Activated CD8-positive, alpha-beta memory T cell treated with anti-CD3 and anti-CD28 coated beads, Interleukin-2, amount 50 U/mL, for 24 hours (primary cell): ENCODE measurements around the gene FLNB.

Experiments used
- DNase-seq: peaks from one replicate; pipeline ENCODE4 v3.0.0-alpha.2; 2020; ENCODE audit errors: extremely low read depth

FLNB gene

DNA sequence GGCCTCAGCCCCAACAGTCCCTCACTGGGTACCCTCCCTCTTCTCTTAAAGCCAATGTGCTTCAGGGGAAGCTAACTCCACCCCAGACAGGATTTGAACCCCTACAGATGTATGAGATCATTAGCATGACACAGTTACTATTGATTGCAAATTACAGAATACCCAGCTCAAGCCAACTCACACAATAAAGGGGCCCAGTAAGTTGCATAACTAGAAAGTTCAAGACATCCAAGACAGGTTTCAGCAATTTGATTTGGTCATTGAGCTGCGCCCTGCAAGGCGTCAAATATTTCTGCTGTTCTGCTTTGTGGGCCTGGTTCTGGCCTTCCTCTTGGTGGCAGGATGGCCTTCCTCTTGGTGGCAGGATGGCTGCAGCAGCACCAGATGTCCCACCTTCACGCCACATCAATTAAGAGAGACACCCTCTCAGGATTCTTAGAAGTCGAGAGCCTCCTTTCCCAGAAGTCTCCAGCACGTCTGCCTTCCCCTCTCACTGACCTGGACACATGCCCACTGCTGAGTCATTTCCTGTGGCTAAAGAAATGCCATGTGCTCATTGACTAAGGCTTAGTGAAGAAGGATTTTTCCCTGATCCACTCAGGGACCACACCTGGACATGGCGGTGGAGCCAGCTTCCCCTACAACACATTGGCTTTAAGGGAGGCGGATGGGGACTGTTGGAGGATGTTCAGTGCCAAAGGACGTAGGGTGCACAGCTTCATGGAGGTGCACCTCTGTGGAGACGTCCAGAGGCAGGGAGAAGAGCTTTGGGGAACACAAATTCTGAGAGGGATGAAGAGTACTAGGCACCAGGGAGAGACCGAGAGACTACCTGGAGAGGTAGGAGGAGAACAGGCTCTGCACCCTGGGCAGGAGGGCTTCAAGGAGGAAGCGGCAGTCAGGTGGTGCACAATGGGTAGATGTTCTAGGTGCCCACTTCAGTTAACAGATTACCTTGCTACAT, 153.5 kb downstream of the FLNB start:
- no peak for DNase-seq

DNA sequence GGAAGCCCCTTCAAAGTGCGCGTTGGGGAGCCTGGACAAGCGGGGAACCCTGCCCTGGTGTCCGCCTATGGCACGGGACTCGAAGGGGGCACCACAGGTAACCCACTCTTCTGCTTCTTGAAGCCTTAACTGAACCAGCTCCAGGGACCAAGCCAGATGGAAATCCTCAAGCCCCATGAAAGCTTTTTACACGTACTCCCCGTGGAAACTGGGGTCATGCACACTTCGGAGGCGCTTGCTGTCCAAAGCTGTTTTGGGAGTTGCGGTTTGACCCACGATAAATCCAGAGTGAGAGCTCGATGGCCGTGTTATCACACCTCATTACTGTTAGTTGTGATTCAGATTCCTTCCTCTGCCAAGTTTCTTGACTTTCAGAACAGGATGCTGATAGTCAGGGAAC, 155.0 kb downstream of the FLNB start:
- DNase-seq, result no peak

- DNase-seq, result no peak
These were observed 156.1 kb downstream of the FLNB start for GRCh38 chr3:58164199-58164879.

- no peak for DNase-seq
These were observed 156.9 kb downstream of the FLNB start for GRCh38 chr3:58164906-58165821.

DNA sequence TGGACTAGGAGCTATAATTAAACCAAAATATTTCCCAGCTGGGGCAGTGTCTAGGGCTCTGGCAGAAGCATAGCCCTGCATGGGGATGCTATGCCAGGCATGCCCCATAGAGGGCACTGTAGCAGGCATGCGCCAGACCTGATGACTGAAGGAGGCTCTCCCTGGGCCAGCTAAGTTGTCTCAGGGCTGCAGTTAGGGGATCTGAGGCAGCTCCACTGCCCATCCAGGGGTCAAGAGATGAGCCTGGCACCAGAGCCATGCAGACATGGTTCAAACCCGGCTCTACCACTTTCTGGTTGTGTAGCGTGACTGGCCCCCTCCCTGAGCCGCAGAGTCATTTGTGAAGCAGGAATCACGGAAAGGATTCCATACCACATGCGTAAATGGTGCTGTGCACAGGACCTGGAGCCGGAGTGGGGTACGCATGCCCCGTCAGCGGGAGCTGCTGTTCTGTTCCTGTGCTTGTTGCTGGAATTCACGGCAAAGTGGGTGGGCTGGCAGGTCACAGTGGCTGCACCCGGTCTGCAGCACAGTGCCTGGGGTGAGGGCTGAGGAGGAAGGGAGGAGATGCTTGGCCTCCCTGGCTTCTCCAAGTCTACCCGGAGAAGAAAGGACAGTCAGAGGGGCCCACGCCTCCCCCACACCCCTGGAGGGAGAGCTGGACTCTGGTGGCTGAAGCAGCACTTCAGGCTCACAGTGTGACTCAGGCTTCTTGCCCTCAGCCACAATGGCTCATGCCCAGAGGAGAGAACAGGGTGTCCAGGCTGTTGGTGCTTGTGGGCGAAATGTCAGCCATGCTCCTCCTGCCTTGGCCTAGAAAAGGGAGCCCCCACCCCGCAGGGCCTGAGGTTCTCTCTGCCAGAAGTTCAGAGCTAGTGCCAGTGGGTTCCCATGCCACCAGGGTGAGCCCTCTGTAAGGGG, 159.5 kb downstream of the FLNB start:
- no peak for DNase-seq

DNA sequence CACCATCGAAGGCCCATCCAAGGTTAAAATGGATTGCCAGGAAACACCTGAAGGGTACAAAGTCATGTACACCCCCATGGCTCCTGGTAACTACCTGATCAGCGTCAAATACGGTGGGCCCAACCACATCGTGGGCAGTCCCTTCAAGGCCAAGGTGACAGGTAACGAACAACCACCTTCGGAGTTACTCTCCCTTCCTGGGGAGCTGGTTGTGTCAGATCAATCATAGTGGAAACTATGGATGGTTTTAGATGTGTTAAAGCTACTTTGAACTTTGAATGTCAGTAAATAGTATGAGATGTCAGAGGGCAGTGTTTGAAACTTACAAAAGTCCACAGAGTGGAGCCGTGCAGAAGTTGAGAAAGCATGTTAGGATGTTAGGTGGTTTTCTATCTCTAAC, 160.3 kb downstream of the FLNB start:
- DNase-seq, result no peak

GRCh38 chr3:58169371-58169770, 161.1 kb downstream of the FLNB start:
- no peak for DNase-seq

GRCh38 chr3:58170376-58170775, 162.2 kb downstream of the FLNB start:
- DNase-seq, result no peak

DNA sequence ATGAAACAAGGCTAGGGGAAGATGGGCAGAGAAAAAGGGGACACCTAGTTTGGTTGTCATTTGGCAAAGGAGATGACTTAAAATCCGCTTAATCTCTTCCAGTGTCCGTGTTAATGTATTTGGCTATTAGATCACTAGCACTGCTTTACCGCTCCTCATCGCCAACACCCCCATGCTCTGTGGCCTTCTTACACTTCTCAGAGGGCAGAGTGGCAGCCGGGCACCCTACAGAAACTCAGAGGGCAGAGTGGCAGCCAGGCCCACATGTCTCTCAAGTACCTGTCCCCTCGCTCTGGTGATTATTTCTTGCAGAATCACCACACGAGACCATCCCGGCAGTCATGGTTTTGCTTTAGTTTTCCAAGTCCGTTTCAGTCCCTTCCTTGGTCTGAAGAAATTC, 162.9 kb downstream of the FLNB start:
- no peak for DNase-seq

GRCh38 chr3:58173029-58173668, 164.9 kb downstream of the FLNB start:
- no peak for DNase-seq

DNA sequence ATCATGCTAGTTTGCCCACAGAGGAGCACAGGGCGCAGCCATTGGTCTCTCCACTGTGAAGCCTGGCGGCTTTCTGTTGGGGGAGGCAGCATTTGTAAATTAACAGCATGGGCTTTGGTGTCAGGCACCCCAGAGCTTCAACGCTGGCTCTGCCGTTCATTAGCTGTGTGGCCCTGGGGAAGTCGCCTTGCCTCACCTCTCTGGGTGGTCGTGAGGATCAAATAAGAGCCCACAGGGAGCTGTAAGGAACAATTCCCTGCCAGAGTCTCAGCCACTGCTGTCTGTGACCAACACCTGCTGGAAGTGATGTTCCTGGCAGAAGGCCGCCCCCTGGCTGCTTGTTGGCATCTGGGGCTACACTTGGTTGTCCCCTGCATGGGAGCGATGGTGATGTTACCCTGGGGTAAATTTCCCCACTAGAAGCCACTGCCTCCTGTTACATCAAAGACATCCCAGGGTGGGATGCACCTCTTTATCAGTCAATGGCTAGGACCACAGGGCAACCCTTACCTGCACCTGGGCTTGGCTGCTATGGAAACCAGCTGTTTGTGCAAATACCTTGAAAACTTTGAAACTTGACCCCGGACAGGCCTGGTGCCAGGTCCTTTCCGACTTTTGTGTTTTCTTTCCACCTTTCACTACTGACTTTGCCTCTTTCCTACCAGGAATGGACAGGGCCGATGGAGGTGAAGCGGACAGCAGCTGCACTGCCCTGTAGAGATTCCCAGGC, 165.6 kb downstream of the FLNB start:
- DNase-seq, result no peak

DNA sequence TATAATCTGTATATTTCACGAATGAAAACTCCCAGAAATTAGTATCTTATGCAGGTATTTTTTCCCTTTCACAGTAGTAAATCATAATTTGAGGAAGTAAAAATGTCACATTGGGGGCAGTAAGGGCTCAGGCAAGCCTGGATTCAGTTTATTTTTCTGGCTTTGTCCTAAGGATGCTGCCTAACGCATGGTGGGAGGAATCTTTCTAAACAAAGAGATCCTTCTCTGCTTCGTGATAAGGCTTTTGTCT, 166.9 kb downstream of the FLNB start:
- no peak for DNase-seq

DNA sequence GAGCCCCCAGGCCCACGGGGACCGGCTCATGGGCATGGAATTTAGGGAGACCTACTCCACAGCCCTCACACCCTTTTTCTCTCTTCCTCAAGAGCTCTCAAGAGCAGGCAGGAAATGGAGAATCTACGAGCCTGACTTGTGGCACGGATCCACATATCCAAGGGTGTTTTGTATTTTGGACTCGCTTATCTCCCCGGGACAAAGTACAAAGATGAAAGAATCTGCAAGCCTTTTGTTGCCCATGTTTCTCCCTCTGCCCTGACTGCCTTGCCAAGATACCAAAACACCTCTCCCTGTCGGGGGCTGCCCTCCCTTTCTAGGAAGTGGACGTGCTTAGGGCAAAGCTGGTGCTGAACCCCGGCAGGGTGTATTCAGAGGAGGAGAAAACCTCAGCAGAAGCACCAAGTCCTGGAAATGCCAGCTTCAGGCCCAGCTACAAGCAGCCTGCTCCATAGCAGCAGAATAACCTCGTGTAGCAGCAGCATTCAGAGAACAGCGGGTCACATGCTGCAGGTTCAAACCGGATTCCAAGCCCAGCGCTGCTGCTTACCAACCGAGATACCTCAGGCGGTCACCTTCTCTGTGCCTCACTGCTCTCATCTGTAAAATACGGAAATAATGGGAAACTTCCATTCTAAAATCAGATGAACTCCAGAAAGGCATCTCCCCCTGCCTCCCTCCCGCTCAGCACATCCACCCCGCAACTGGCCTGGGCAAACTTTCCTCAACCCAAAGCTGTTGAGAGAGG, 167.4 kb downstream of the FLNB start:
- no peak for DNase-seq

DNA sequence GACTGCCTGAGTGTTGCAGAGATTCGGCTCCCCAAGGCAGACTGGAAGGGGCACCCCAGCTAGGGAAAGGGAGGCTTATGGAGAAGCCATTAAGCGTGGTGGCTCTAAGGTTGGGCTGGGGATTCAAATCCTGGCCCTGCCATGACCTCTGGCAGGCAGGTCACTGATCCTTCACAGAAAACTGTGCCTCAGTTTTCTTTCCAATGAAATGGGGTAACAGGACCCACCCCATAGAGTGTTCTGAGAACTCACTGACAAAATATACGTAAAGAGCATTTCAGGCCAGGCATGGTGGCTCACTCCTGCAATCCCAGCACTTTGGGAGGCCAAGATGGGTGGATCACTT, 167.9 kb downstream of the FLNB start:
- no peak for DNase-seq

GRCh38 chr3:58176827-58177489, 168.7 kb downstream of the FLNB start:
- DNase-seq, result no peak

DNA sequence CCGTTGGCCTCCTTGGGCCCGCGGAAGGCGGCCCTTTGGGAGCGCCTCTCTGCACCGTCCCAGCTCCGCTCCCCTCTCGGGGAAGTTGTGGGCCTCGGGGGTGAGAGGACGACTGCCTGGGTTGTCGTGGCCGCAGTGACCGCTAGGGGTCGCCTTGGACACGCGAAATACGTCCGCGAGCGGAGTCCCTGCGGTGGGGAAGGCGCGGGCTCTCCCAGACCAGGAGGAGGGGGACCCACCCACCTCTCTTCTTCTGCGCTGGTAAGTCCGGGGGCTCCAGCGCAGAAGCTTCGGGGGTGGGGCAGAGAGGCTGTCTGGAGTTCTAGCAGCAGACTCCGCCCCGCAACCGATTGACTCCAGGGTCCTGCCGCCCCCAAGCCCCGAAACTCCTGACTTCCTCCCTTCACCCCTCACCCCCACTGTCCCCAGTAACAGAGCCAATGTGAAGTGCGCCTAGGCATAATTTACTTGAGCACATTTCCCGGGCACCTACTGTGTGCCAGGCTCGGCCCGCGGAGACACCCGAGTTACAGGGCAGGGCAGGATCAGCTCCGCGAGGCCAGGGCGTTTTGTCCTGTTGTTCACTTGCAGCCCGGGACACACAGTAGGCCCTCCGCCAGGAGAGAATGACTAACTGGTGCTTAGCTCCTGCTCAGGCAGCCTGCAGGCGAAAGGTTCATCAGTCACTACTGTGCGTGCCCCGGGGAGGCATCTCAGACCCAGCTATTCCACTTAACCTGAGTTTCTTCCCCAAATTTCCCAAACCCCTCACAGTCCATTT, 169.7 kb downstream of the FLNB start:
- DNase-seq, result peak; percentile 67

DNA sequence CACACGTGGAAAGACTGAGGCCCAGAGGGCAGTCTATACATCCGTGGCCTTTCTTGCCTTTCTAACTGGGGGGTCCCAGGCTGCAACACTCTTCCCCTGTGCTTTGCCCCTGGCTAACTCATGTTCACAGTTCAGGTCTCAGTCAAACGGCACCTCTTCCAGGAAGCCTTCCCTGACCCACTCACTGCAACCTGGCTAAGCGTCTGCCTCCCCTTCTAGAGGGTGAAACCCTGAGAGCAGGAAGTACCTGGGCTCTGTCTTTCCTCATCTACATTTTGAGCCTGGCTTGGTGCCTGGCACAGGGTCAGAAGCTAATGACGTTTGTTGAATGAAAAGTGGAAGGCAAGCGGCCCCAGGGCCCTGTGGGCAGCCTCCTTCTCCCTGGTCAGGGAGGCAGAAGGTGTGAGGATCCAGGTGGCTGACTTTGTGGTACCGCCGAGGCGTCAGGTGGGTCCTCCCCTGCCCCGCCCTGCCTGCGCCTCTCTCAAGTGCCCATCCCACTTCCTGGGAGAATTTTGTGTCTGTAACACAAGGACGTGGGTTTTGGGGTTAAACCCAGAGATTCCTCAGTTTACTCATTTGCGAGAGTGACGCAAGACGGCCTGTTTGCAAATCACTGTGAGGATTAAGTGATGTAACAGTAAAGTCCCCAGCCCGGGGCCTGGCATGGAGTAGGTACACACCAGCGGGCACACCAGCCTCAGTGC, 170.5 kb downstream of the FLNB start:
- no peak for DNase-seq
